ENCODE measurements around the gene P4HB. TPM values are rescaled to one million over a fixed set of nuclear protein-coding genes. Genes with fewer than 3 reads are reported as not detected.

The P4HB gene
- total and polyA plus RNA-seq, 10 of the 15 experiments (the other 5 are each of a cell fraction or from before 2014, with no cell fraction given) = 4.7 to 549 (median 361) TPM

DNA sequence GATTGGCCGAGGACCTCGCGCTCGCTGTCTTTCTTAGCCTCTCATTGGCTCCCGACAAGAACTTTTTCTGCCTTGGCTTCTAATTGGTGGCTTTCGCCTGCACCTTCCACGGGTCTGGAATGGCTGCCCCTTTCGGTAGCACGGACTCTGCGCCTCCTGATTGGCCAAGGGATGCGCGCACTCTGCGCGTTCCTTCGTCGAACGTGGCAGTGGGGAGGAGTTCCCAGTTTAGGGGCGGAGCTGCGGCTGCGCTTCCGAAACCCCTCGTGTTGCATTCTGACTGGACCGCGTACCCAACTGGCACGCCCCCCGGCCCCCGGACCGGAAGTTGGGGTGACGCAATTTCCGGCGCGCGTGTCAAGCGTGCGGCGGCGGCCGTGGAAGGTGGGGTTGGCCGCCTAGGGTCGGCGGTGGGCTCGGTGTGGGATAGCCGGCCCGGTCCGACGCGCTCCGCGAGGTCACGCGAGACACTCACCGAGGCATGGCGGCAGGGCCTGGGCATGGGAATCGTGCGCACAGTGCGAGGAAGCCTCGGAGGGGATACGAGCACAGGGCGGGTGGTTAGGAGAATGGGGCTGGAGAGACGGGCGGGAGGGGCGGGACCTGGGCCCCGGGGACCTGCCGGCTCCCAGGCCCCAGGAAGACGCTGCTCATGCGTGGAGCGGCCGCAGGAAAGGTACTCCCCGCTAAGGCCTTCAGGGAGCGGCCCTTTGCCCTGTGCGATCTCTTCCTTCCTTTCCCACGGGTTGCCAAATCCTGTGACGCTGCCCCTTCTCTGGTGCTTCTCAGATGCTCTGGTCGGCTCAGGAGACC, 627 bp upstream of the P4HB start (continued):
- TF ChIP-seq MYB (IDR thresholded peaks at IDR 0.05; ENCODE audit: borderline replicate concordance, low read depth, low read length) (no peak), YY1 (IDR thresholded peaks at IDR 0.05; ENCODE audit: low read depth, low read length) (peak; percentile 88), POLR2A (IDR thresholded peaks at IDR 0.05; ENCODE audit: low read depth, low read length) (peak; percentile 96), FOXM1 (IDR thresholded peaks at IDR 0.05; ENCODE audit: low read depth, low read length) (peak; percentile 83), SIN3A (IDR thresholded peaks at IDR 0.05; ENCODE audit: low read depth, low read length) (no peak; the same call in 1 of the 2 replicates), DPF2 (IDR thresholded peaks at IDR 0.05) (peak; percentile 40; the same call in 1 of the 2 replicates), RAD21 (IDR thresholded peaks at IDR 0.05; ENCODE audit: insufficient read depth, low read depth, low read length) (no peak), KLF5 (IDR thresholded peaks at IDR 0.05; ENCODE audit: partially characterized antibody) (peak; percentile 9), TAF1 (IDR thresholded peaks at IDR 0.05; ENCODE audit: borderline replicate concordance, low read depth, low read length) (peak; percentile 41), ZNF384 (IDR thresholded peaks at IDR 0.05; ENCODE audit: borderline replicate concordance, low read depth, low read length) (no peak), SRF (IDR thresholded peaks at IDR 0.05; ENCODE audit: low read depth in 2 of 2, low read length in 2 of 2) (no peak), CBX3 (IDR thresholded peaks at IDR 0.05; ENCODE audit: borderline replicate concordance, low read depth) (no peak), CREM (IDR thresholded peaks at IDR 0.05; ENCODE audit: low read depth) (peak; percentile 93), MXI1 (IDR thresholded peaks at IDR 0.05; ENCODE audit: low read depth, low read length) (peak; percentile 79), WRNIP1 (IDR thresholded peaks at IDR 0.05; ENCODE audit: borderline replicate concordance, low read depth, low read length) (no peak), SUPT20H (IDR thresholded peaks at IDR 0.05; ENCODE audit: borderline replicate concordance, control insufficient read depth, low read depth, low read length) (no peak), RAD51 (IDR thresholded peaks at IDR 0.05) (no peak), SP1 (IDR thresholded peaks at IDR 0.05; ENCODE audit: low read depth, low read length) (peak; percentile 100), PAX5 (IDR thresholded peaks at IDR 0.05; ENCODE audit: borderline replicate concordance, low read depth, low read length) (peak; percentile 5; the same call in 1 of the 2 replicates), CREB1 (IDR thresholded peaks at IDR 0.05; ENCODE audit: low read depth) (peak; percentile 93), NR2C2 (IDR thresholded peaks at IDR 0.05; ENCODE audit: borderline replicate concordance, control insufficient read depth, insufficient read length, low read depth) (no peak), GATAD2B (conservative IDR thresholded peaks at IDR 0.05; ENCODE audit: low read depth) (peak; percentile 85), CHD2 (IDR thresholded peaks at IDR 0.05; ENCODE audit: borderline replicate concordance, low read depth, low read length) (peak; percentile 97)
- TF ChIP-seq, protein P1, sequence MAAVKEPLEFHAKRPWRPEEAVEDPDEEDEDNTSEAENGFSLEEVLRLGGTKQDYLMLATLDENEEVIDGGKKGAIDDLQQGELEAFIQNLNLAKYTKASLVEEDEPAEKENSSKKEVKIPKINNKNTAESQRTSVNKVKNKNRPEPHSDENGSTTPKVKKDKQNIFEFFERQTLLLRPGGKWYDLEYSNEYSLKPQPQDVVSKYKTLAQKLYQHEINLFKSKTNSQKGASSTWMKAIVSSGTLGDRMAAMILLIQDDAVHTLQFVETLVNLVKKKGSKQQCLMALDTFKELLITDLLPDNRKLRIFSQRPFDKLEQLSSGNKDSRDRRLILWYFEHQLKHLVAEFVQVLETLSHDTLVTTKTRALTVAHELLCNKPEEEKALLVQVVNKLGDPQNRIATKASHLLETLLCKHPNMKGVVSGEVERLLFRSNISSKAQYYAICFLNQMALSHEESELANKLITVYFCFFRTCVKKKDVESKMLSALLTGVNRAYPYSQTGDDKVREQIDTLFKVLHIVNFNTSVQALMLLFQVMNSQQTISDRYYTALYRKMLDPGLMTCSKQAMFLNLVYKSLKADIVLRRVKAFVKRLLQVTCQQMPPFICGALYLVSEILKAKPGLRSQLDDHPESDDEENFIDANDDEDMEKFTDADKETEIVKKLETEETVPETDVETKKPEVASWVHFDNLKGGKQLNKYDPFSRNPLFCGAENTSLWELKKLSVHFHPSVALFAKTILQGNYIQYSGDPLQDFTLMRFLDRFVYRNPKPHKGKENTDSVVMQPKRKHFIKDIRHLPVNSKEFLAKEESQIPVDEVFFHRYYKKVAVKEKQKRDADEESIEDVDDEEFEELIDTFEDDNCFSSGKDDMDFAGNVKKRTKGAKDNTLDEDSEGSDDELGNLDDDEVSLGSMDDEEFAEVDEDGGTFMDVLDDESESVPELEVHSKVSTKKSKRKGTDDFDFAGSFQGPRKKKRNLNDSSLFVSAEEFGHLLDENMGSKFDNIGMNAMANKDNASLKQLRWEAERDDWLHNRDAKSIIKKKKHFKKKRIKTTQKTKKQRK (IDR thresholded peaks at IDR 0.05; ENCODE audit: low read depth, low read length) = peak; percentile 61; the same call in 1 of the 2 replicates
- TF ChIP-seq, protein P2, sequence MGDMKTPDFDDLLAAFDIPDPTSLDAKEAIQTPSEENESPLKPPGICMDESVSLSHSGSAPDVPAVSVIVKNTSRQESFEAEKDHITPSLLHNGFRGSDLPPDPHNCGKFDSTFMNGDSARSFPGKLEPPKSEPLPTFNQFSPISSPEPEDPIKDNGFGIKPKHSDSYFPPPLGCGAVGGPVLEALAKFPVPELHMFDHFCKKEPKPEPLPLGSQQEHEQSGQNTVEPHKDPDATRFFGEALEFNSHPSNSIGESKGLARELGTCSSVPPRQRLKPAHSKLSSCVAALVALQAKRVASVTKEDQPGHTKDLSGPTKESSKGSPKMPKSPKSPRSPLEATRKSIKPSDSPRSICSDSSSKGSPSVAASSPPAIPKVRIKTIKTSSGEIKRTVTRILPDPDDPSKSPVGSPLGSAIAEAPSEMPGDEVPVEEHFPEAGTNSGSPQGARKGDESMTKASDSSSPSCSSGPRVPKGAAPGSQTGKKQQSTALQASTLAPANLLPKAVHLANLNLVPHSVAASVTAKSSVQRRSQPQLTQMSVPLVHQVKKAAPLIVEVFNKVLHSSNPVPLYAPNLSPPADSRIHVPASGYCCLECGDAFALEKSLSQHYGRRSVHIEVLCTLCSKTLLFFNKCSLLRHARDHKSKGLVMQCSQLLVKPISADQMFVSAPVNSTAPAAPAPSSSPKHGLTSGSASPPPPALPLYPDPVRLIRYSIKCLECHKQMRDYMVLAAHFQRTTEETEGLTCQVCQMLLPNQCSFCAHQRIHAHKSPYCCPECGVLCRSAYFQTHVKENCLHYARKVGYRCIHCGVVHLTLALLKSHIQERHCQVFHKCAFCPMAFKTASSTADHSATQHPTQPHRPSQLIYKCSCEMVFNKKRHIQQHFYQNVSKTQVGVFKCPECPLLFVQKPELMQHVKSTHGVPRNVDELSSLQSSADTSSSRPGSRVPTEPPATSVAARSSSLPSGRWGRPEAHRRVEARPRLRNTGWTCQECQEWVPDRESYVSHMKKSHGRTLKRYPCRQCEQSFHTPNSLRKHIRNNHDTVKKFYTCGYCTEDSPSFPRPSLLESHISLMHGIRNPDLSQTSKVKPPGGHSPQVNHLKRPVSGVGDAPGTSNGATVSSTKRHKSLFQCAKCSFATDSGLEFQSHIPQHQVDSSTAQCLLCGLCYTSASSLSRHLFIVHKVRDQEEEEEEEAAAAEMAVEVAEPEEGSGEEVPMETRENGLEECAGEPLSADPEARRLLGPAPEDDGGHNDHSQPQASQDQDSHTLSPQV (IDR thresholded peaks at IDR 0.05) = no peak
